Memory B cell (primary cell): Measurements from ENCODE around the gene PSAP.
"Not testable (repeated sequence)": the region's sequence is repeated elsewhere in the genome, so short reads cannot be mapped to it uniquely, and the experiment has no call there.

Experiments used
- ATAC-seq: fragments of 150-1000 bp; cut with Tn5 transposase; 2 replicates; pipeline ENCODE4 v1.10.0; 2021; ENCODE audit warnings: low read depth, mild to moderate bottlenecking, moderate library complexity
- DNase-seq, 2 donors: peaks; one replicate each; pipeline ENCODE4 v3.0.0; 2022; ENCODE audit warnings: low spot score in 2 of 2
- H3K27ac Mint-ChIP-seq: one replicate; pipeline ENCODE4 v1.8.0; 2022; ENCODE audit warnings: mild to moderate bottlenecking, moderate library complexity, mixed read lengths
- H3K27me3 Mint-ChIP-seq: one replicate; pipeline ENCODE4 v1.8.0; 2022; ENCODE audit warnings: mixed read lengths
- H3K36me3 Mint-ChIP-seq: one replicate; pipeline ENCODE4 v1.8.0; 2022; ENCODE audit warnings: mild to moderate bottlenecking, mixed read lengths
- H3K4me1 Mint-ChIP-seq: one replicate; pipeline ENCODE4 v1.8.0; 2022; ENCODE audit warnings: mixed read lengths
- H3K4me3 Mint-ChIP-seq: one replicate; pipeline ENCODE4 v1.8.0; 2022; ENCODE audit warnings: mild to moderate bottlenecking, moderate library complexity, mixed read lengths
- H3K9me3 Mint-ChIP-seq: one replicate; pipeline ENCODE4 v1.8.0; 2022; ENCODE audit warnings: mixed read lengths

PSAP gene

DNA sequence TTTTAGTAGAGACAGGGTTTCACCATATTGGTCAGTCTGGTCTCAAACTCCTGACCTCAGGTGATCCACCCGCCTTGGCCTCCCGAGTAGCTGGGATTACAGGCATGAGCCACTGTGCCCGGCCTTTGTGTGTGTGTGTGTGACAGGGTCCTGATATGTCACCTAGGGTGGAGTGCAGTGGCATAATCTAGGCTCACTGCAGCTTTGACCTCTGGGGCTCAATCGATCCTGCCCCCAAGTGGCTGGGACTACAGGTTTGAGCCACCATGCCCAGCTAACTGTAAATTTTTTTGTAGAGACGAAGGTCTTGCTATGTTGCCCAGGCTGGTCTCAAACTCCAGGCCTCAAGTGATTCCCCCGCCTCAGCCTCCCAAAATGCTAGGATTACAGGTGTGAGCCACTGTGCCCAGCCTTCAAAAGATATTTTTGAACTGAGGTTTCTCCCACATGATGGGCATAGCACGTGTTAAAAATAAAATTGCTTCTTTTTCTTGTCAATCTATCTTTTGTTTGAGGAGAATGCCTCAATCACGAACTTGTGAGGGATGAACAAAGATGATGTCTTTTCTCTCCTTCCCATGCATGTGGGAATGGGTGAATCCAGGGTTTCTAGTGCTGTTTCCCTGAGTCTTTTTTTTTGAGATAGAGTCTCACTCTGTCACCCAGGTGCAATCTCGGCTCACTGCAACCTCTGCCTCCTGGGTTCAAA, 30.8 kb upstream of the PSAP start:
- ATAC-seq, result no peak
- H3K27ac Mint-ChIP-seq, result no peak overlapping the region
- peaks cover 21% of the 10 kb centered on the region for H3K4me1 Mint-ChIP-seq

DNA sequence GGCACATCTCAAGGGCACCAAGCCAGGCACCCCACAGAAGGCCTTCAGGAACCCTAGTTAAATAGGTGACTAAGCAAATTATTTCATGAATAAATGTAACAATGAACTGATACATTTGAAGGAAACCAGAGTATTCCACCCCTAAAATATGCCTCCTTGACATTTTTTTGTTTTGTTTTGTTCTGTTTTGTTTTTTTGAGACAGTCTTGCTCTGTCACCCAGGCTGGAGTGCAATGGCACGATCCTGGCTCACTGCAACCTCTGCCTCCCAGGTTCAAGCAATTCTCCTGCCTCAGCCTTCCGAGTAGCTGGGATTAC, 30.2 kb upstream of the PSAP start:
- H3K9me3 Mint-ChIP-seq, H3K4me3 Mint-ChIP-seq, ATAC-seq, DNase-seq, H3K27ac Mint-ChIP-seq, H3K27me3 Mint-ChIP-seq, H3K36me3 Mint-ChIP-seq: not testable (repeated sequence)
- peaks cover 21% of the 10 kb centered on the region for H3K4me1 Mint-ChIP-seq

More for the DNA sequence above, 30.8 kb upstream of the PSAP start:
- Mint-ChIP-seq H3K36me3 (no peaks in the 10 kb centered on the region), H3K27me3 (no peaks in the 10 kb centered on the region), H3K9me3 (no peaks in the 10 kb centered on the region), H3K4me3 (no peak overlapping the region)
- DNase-seq, result no peak

DNA sequence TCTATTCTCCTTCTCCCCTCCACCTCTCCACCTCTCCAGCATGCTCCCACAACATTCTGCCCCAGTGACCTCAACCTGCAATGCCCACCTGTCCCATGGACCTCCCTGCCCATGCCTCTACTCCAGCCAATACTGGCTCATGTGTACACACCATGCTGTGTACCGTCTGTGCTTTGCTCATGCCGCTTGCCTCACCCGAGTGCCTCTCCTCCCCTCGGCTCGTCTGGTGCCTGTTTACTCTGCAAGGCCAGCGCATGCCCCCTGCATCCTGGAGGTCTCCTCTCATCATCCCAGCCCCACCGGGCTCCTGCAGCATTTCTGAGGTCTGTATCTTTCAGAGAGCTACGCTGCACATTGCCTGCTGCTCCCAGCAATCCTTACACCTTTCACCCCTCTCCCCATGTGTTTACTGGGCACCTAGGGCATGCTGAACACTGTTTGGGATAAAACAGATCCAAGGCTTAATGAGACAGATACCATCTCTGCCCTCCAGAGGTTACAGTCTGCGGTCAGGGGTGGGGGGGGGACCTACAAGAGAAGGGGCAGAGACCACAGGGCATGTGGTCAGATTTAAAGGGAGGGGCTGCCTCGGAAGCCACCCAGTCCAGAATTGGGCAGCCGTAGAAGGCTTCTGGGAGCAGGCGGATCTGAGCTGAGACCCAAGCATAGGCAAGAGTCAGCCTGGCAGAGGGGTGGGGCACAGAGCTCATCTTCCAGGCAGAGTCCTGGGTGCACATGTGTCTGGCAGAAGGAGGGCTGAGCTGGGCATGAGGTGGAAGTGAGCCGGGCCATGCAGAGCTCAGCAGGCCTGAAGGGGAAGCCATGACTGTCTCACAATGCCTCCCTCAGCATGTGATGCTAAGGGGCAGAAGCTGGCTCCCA, 29.6 kb upstream of the PSAP start:
- Mint-ChIP-seq H3K4me1 (peaks cover 21% of the 10 kb centered on the region), H3K9me3 (no peaks in the 10 kb centered on the region), H3K4me3 (no peak overlapping the region), H3K27ac (no peak overlapping the region), H3K36me3 (no peaks in the 10 kb centered on the region), H3K27me3 (no peaks in the 10 kb centered on the region)
- ATAC-seq, result no peak
- DNase-seq, result no peak

DNA sequence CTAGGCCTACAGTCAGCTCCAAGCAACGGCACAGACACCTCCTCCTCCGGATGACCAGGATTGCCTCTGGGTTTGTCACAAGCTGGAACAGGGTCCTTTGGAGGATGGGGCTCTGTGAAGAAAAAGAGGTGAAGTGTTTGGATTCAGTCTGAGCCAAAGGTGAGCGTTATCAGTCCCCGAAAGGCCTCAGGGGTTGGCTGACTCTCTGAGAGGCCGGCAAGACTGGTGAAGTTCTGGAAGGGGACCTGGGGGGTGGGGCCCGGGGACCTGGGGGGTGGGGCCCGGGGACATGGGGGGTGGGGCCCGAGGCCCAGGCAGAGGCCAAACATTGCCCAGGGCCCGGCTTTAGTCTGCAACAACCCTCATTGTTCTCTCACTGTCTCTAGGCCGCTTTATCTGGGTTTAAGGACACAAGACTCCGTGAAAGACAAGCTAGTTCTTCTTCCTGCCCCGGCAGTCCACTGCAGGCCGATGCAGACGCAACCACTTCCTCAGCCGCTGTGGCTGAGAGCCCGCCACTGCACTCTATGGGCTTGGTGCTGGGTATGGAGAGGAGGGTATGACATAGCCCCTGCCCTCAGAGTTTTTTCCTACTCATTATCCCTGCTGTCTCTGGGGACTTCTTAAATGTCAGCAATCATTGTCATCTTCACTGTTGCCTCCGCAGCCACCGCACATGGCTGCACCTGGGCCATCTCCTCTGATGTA, 27.4 kb upstream of the PSAP start:
- H3K36me3 Mint-ChIP-seq, result no peaks in the 10 kb centered on the region
- H3K9me3 Mint-ChIP-seq, result no peaks in the 10 kb centered on the region
- no peaks in the 10 kb centered on the region for H3K27me3 Mint-ChIP-seq
- H3K4me3 Mint-ChIP-seq, result peak overlapping the region; percentile 50
- peaks cover 33% of the 10 kb centered on the region for H3K4me1 Mint-ChIP-seq
- peak in 1 of 2 donors; percentile 39 for DNase-seq
- ATAC-seq, result peak; percentile 79
- H3K27ac Mint-ChIP-seq, result no peak overlapping the region

DNA sequence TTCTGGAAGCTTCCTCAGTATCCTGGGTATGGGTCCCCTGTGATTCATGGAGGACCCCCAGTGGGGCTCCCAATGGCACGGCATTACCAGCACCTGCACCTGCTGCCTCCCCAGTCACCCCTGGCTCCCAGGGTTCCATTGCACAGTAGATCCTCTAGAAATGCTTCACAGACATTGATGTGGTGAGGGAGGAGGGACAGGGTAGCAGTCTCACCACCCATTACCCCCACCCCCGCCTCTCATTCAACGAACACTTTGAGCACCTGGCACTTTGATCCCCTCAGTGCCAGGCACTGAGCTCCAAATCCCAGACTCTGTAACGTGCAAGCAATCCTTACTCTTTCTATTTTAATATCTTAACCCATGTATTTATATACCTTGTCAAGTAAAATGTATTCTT, 26.8 kb upstream of the PSAP start:
- DNase-seq, result no peak
- peaks cover 32% of the 10 kb centered on the region for H3K4me1 Mint-ChIP-seq
- H3K36me3 Mint-ChIP-seq, result no peaks in the 10 kb centered on the region
- no peaks in the 10 kb centered on the region for H3K27me3 Mint-ChIP-seq
- H3K27ac Mint-ChIP-seq, result no peak overlapping the region
- ATAC-seq, result no peak
- H3K4me3 Mint-ChIP-seq, result no peak overlapping the region
- H3K9me3 Mint-ChIP-seq, result no peaks in the 10 kb centered on the region

DNA sequence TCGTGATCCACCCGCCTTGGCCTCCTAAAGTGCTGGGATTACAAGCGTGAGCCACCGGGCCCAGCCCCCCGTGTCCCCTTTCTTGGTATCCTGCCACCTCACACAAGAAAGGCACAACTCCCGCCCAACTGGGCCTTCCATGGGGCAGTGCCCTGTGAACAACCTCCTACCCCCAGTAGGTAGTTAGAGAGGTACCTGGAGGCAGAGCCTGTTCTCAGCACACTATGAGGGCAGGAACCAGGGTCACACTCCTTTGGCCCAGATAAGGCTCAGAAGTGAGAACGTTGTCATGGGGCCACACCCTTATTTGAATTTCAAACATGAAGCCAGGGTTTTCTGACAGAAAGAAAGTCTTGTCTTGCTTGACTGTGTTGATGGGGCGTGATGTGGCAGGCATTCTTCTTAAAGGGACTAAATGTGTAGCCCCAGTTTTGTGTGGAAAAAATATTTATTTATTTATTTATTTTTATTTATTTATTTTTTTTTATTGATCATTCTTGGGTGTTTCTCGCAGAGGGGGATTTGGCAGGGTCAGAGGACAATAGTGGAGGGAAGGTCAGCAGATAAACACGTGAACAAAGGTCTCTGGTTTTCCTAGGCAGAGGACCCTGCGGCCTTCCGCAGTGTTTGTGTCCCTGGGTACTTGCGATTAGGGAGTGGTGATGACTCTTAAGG, 23.8 kb upstream of the PSAP start:
- DNase-seq, H3K27me3 Mint-ChIP-seq, H3K9me3 Mint-ChIP-seq, H3K36me3 Mint-ChIP-seq: not testable (repeated sequence)
- peak; percentile 65 for ATAC-seq
- Mint-ChIP-seq H3K4me3 (peak overlapping the region; percentile 59), H3K27ac (peak overlapping the region; percentile 92), H3K4me1 (peaks cover 27% of the 10 kb centered on the region)

DNA sequence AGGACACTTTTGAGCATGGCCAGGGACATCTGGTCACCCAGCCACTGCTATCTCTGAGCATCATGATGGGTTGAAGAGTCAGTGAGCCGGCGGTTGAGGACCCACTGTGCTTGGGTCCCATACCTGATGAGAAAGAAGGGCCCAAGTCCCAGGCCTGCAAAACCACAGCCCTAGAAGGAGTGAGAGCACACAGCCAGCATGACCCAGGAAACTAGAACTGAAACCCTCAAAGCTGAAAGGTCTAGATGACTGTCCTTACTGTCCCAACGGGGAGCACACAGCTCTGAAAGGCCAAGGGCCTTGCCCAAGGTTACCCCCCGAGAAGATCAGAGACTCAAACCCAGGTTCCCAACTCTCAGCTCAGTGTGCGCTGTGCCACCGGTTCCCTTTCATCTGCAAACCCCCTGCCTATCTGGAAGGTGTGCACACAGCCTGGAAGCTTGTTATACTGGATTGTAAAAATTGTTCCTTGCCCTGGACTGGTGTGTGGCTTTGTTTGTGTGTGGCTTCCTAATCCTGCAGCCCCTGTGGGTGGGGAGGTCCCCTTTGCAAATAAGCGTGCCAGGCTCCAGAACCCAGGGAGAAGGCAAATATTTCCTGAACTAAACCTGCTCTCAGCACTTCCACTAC, 22.6 kb upstream of the PSAP start:
- peak overlapping the region; percentile 92 for H3K27ac Mint-ChIP-seq
- ATAC-seq (peak; percentile 59), DNase-seq (no peak)
- H3K4me3 Mint-ChIP-seq, result no peak overlapping the region
- no peaks in the 10 kb centered on the region for H3K9me3 Mint-ChIP-seq
- no peaks in the 10 kb centered on the region for H3K36me3 Mint-ChIP-seq
- H3K4me1 Mint-ChIP-seq, result peaks cover 22% of the 10 kb centered on the region
- no peaks in the 10 kb centered on the region for H3K27me3 Mint-ChIP-seq

DNA sequence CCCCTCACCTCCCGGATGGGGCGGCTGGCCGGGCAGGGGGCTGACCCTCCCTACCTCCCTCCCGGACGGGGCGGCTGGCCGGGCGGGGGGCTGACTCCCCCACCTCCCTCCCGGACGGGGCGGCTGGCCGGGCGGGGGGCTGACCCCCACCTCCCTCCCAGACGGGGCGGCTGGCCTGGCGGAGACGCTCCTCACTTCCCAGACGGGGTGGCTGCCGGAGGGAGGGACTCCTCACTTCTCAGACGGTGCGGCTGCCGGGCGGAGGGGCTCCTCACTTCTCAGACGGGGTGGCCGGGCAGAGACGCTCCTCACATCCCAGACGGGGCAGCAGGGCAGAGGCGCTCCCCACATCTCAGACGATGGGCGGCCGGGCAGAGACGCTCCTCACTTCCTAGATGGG, 18.6 kb upstream of the PSAP start:
- H3K27ac Mint-ChIP-seq, DNase-seq, H3K9me3 Mint-ChIP-seq, H3K27me3 Mint-ChIP-seq, H3K4me3 Mint-ChIP-seq, H3K36me3 Mint-ChIP-seq, ATAC-seq: not testable (repeated sequence)
- peaks cover 20% of the 10 kb centered on the region for H3K4me1 Mint-ChIP-seq

DNA sequence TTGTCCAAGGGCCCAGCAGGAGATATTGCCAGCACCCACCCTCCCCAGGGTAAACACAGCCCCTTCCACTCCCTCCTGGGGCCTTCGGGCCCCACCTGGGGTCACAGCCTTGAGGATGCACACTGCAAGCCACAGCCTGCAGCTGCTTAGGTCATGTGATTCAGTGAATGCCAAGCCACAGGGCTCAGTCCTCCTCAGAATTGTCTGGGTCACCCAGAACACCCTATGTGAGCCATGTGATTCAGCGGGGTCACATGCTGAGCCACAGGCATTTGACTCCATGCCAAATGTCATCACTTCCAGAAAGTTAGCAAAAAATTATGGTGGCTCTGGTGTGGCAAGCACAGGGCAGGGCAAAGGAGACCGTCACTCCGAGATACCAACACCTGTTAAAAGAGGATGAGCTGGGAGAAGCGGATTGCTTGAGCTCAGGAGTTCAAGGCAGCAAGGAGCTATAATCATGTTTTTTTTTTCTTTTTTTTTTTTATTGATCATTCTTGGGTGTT, 17.2 kb upstream of the PSAP start:
- Mint-ChIP-seq H3K9me3 (no peaks in the 10 kb centered on the region), H3K27me3 (no peaks in the 10 kb centered on the region), H3K4me3 (no peak overlapping the region), H3K4me1 (peaks cover 7% of the 10 kb centered on the region), H3K27ac (no peak overlapping the region), H3K36me3 (no peaks in the 10 kb centered on the region)
- ATAC-seq, result no peak
- no peak for DNase-seq

DNA sequence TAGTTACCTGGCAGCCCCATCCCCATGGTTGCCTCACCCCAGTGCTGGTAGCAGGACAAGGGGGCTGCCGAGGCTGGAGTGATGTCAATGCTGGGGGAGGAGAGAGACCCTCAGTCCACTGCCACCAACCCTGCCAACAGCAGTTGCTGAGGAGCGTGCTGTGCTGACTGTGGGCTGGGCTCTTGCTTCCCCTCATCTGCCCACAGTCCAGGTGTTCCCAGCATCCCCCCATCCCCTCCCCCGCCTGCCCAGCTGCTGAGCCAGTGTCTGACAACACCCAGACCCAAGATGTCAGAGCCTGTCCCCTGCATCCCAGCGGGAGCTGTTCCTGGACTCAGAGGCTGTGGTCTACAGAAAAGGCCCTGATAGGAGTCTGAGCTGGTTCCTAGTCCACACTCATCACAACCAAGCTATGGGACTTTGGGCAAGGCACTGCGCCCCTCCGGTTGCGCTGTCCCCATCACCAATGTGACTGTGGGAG, 14.6 kb upstream of the PSAP start:
- Mint-ChIP-seq H3K27ac (no peak overlapping the region), H3K4me3 (no peak overlapping the region), H3K27me3 (no peaks in the 10 kb centered on the region), H3K9me3 (no peaks in the 10 kb centered on the region), H3K36me3 (no peaks in the 10 kb centered on the region), H3K4me1 (peaks cover 8% of the 10 kb centered on the region)
- ATAC-seq (no peak), DNase-seq (no peak)

DNA sequence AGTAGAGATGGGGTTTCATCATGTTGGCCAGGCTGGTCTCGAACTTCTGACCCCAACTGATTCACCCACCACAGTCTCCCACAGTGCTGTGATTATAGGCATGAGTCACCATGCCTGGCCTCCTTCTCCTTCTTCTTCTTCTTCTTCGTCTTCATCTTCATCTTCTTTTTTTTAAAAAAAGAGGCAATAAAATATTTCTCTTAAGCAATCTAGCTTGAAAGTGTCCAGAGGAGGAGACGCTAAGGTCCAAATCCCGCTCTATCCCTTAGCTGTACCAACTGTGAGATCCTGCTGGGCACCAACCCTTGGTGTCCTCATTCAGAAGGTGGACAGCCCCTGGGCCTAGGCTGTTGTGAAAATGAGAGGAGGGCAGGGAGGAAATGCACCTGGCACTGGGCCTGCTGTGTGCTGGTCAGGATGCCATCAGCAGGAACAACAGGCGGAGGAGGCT, 13.9 kb upstream of the PSAP start:
- Mint-ChIP-seq H3K9me3 (no peaks in the 10 kb centered on the region), H3K4me3 (no peak overlapping the region), H3K36me3 (no peaks in the 10 kb centered on the region), H3K4me1 (peaks cover 14% of the 10 kb centered on the region), H3K27me3 (no peaks in the 10 kb centered on the region), H3K27ac (no peak overlapping the region)
- no peak for ATAC-seq
- DNase-seq, result no peak

DNA sequence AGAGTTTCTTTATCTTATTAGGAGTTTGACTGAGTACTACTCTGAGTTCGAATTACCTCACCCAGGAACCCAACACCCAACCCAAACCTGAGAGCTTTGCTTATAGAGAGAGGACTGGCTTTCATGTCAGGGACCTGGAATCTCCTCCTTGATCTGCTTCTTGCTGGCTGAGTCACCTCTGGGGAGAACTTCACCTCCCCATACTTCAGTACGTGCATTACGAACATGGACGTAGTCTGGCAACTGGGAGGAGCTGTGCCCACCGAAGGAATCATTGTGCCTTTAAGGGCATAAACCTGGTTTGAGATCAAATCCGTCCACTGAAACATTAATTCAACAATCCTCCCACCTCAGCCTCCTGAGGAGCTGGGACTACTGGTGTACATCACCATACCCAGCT, 12.2 kb upstream of the PSAP start:
- DNase-seq, result no peak
- H3K4me1 Mint-ChIP-seq, result peaks cover 21% of the 10 kb centered on the region

DNA sequence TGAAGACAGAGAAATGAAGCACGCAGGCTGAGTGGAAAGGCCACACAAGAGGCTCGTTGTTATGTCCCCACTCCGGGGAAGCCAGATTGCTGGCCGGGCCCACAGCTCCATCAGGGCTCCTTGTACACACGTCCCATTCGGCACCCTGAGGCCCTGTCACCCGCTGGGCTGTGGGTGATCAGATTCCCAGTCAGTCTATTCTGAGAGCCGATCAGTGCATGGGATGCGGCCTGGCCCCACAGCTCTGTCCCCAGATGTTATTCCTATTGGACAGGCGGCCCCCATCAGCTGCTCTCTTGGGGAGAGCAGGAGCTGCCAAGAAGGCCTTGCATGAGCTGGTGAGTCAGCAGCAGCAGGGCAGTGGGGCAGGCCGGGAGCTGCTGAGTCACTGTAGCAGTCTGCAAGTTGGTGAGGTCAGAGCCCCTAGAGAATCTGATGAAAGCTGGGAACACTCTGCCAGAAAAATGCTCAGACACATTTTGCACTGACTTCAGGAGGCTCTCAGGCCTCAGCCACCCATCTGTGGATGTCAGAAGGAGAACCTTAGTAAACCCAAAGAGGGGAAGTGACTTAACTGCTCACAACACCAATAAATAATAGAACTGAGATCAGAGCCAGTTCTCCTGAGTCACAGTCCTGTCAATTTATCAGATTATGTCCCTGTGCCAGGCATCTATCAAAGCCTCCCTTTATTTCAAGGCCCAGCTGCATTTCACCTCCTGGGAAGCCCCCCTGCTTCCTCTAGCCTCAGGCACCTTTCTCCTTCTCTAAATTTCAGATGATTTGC, 9.4 kb upstream of the PSAP start:
- Mint-ChIP-seq H3K4me1 (peaks cover 28% of the 10 kb centered on the region), H3K27ac (no peak overlapping the region), H3K36me3 (no peaks in the 10 kb centered on the region), H3K9me3 (no peaks in the 10 kb centered on the region), H3K27me3 (no peaks in the 10 kb centered on the region), H3K4me3 (no peak overlapping the region)
- DNase-seq, result no peak
- peak; percentile 76 for ATAC-seq

More for the DNA sequence above, 12.2 kb upstream of the PSAP start:
- H3K27ac Mint-ChIP-seq, result no peak overlapping the region
- ATAC-seq, result no peak
- H3K9me3 Mint-ChIP-seq, result no peaks in the 10 kb centered on the region
- H3K4me3 Mint-ChIP-seq, result no peak overlapping the region
- no peaks in the 10 kb centered on the region for H3K36me3 Mint-ChIP-seq
- H3K27me3 Mint-ChIP-seq, result no peaks in the 10 kb centered on the region
